ENCODE measurements around the gene CHRM4. TPM values are rescaled to one million over a fixed set of nuclear protein-coding genes. Genes with fewer than 3 reads are reported as not detected.
A peak's percentile ranks its signal among the peaks of the same experiment; 100 is the strongest.

Gene CHRM4
- total and polyA plus RNA-seq, 2 of the 13 experiments (the other 11 are each of a cell fraction or from before 2014, with no cell fraction given), result 0.13 to 0.21 TPM

- TF ChIP-seq, protein P1, sequence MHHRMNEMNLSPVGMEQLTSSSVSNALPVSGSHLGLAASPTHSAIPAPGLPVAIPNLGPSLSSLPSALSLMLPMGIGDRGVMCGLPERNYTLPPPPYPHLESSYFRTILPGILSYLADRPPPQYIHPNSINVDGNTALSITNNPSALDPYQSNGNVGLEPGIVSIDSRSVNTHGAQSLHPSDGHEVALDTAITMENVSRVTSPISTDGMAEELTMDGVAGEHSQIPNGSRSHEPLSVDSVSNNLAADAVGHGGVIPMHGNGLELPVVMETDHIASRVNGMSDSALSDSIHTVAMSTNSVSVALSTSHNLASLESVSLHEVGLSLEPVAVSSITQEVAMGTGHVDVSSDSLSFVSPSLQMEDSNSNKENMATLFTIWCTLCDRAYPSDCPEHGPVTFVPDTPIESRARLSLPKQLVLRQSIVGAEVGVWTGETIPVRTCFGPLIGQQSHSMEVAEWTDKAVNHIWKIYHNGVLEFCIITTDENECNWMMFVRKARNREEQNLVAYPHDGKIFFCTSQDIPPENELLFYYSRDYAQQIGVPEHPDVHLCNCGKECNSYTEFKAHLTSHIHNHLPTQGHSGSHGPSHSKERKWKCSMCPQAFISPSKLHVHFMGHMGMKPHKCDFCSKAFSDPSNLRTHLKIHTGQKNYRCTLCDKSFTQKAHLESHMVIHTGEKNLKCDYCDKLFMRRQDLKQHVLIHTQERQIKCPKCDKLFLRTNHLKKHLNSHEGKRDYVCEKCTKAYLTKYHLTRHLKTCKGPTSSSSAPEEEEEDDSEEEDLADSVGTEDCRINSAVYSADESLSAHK (CRISPR knock-in tag; IDR thresholded peaks at IDR 0.05; ENCODE audit: borderline replicate concordance), result 0 out of 2 replicates have a peak, but pooled peaks have one; percentile 86
- TF ChIP-seq RFXAP (CRISPR knock-in tag; IDR thresholded peaks at IDR 0.05; ENCODE audit: borderline replicate concordance) (peak; percentile 95), ZNF550 (CRISPR knock-in tag; IDR thresholded peaks at IDR 0.05; ENCODE audit: borderline replicate concordance) (no peak), NR2F1 (CRISPR knock-in tag; IDR thresholded peaks at IDR 0.05) (peak in 1 of 2 experiments; percentile 35; a peak in 1 of 4 replicates), MBD4 (IDR thresholded peaks at IDR 0.05; ENCODE audit: borderline replicate concordance, low read length) (no peak), ZNF230 (CRISPR knock-in tag; IDR thresholded peaks at IDR 0.05) (peak; percentile 99), ZNF7 (CRISPR knock-in tag; IDR thresholded peaks at IDR 0.05) (peak; percentile 60; the same call in 1 of the 2 replicates), SMARCC2 (IDR thresholded peaks at IDR 0.05) (no peak), AKAP8 (CRISPR knock-in tag; IDR thresholded peaks at IDR 0.05) (peak; percentile 36; the same call in 1 of the 2 replicates), ETS1 (CRISPR knock-in tag; IDR thresholded peaks at IDR 0.05) (peak; percentile 94), ZNF749 (CRISPR knock-in tag; IDR thresholded peaks at IDR 0.05; ENCODE audit: borderline replicate concordance) (peak; percentile 99), TCF12 (IDR thresholded peaks at IDR 0.05) (no peak), TCF12 (CRISPR knock-in tag; IDR thresholded peaks at IDR 0.05) (0 out of 2 replicates have a peak, but pooled peaks have one; percentile 30), SP5 (CRISPR knock-in tag; IDR thresholded peaks at IDR 0.05; ENCODE audit: borderline replicate concordance, low read depth) (no peak), POGZ (CRISPR knock-in tag; IDR thresholded peaks at IDR 0.05) (peak; percentile 55; the same call in 1 of the 2 replicates), ZNF782 (CRISPR knock-in tag; IDR thresholded peaks at IDR 0.05; ENCODE audit: borderline replicate concordance) (peak; percentile 86; the same call in 1 of the 2 replicates), CREB1 (IDR thresholded peaks at IDR 0.05) (no peak), CREB1 (CRISPR knock-in tag; IDR thresholded peaks at IDR 0.05) (no peak), SRSF1 (optimal IDR thresholded peaks at IDR 0.05; ENCODE audit: low read depth, low read length) (no peak), MXD3 (CRISPR knock-in tag; IDR thresholded peaks at IDR 0.05) (peak; percentile 99), NBN (conservative IDR thresholded peaks at IDR 0.05) (no peak), ISL2 (CRISPR knock-in tag; IDR thresholded peaks at IDR 0.05) (peak; percentile 90), ZNF337 (CRISPR knock-in tag; IDR thresholded peaks at IDR 0.05; ENCODE audit: borderline replicate concordance, low read depth) (peak; percentile 97; the same call in 1 of the 2 replicates)
- TF ChIP-seq, protein P2, sequence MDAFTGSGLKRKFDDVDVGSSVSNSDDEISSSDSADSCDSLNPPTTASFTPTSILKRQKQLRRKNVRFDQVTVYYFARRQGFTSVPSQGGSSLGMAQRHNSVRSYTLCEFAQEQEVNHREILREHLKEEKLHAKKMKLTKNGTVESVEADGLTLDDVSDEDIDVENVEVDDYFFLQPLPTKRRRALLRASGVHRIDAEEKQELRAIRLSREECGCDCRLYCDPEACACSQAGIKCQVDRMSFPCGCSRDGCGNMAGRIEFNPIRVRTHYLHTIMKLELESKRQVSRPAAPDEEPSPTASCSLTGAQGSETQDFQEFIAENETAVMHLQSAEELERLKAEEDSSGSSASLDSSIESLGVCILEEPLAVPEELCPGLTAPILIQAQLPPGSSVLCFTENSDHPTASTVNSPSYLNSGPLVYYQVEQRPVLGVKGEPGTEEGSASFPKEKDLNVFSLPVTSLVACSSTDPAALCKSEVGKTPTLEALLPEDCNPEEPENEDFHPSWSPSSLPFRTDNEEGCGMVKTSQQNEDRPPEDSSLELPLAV (CRISPR knock-in tag; conservative IDR thresholded peaks at IDR 0.05; ENCODE audit: low read depth), result no peak; the same call in 1 of the 2 replicates
Observed at GRCh38 chr11:46392421-46393230, 1.1 kb upstream of the CHRM4 start (continued).
